ENCODE results near the gene RELT. TPM values are rescaled to one million over a fixed set of nuclear protein-coding genes. Genes with fewer than 3 reads are reported as not detected.

RELT gene
- total RNA-seq, 1 experiment from 2014 or later, result 11.7 TPM

DNA sequence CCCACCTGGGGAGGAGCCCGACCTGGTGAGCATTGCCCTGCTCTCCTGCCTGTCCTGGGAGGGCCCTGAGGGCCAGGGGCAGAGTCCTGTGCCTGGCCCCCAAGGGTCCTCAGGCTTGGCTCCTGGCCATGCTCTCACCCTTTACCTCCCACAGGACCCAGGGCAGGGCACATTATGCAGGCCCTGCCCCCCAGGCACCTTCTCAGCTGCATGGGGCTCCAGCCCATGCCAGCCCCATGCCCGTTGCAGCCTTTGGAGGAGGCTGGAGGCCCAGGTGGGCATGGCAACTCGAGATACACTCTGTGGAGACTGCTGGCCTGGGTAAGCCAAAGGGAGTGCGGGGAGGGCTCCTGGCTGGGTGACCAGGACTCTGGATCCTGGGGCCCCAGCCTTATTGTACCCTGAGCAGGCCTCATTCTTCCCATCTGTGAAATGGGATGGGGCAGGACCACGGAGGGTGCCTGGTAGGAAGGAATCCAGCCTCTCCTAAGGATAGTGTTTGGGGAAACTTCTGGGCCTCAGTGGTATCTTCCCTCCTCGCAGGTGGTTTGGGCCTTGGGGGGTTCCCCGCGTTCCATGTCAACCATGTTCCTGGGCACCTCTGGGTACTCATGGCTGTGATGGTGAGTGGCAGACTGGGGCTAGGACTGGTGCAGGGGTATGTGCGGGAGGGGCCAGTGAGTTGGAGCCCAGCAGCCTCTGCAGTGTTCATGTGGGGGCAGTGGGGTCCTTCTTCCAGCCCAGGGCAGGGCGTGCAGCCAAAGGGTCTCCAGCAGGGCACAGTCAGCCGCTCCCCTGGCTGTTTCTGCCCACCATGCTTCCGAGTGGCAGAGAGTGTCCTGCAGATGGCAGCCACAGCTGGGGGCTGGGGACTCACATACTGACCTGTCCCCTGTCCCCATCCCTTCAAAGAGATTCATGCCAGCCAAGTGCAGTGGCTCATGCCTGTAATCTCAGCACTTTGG, 14.7 kb downstream of the RELT start:
- ChIA-PET CTCF (interaction anchor here (0.5 to 0.6 kb wide), 2 partner anchors 40 to 84 kb away, joined by 4 to 8 read pairs; no protein-coding TSS in a partner anchor), POLR2A (no interaction called here)
- Histone ChIP-seq H3K4me1 (peaks cover 4% of the 10 kb centered on the region), H3K36me3 (ENCODE audit: control insufficient read depth, insufficient read depth, low read length) (no peaks in the 10 kb centered on the region), H3K4me3 (ENCODE audit: low read depth, low read length) (no peak overlapping the region), H3K27me3 (replicated peaks; ENCODE audit: control insufficient read depth, insufficient read depth, low read length) (no peaks in the 10 kb centered on the region), H3K9me3 (no peaks in the 10 kb centered on the region)
- H3K36me3 Mint-ChIP-seq (ENCODE audit: insufficient read depth, unreplicated experiment), result peaks cover 14% of the 10 kb centered on the region
- H3K4me3 Mint-ChIP-seq (ENCODE audit: unreplicated experiment), result no peak overlapping the region
- TF ChIP-seq, protein P1, sequence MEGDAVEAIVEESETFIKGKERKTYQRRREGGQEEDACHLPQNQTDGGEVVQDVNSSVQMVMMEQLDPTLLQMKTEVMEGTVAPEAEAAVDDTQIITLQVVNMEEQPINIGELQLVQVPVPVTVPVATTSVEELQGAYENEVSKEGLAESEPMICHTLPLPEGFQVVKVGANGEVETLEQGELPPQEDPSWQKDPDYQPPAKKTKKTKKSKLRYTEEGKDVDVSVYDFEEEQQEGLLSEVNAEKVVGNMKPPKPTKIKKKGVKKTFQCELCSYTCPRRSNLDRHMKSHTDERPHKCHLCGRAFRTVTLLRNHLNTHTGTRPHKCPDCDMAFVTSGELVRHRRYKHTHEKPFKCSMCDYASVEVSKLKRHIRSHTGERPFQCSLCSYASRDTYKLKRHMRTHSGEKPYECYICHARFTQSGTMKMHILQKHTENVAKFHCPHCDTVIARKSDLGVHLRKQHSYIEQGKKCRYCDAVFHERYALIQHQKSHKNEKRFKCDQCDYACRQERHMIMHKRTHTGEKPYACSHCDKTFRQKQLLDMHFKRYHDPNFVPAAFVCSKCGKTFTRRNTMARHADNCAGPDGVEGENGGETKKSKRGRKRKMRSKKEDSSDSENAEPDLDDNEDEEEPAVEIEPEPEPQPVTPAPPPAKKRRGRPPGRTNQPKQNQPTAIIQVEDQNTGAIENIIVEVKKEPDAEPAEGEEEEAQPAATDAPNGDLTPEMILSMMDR (IDR thresholded peaks at IDR 0.05; ENCODE audit: insufficient read depth in 1 of 2, low read depth in 1 of 2, low read length in 1 of 2, severe bottlenecking in 1 of 2, unreplicated experiment in 1 of 2), result no peak
- no TSS peak for BruUV-seq (replicated peaks)
- no peaks in the 10 kb centered on the region for H3K27me3 Mint-ChIP-seq (ENCODE audit: insufficient read depth, unreplicated experiment)
- no peak overlapping the region for H3K27ac Mint-ChIP-seq (ENCODE audit: unreplicated experiment)
- H3K9me3 Mint-ChIP-seq (ENCODE audit: unreplicated experiment), result no peaks in the 10 kb centered on the region
- DNase-seq, result no peak
- no peaks in the 10 kb centered on the region for H3K4me1 Mint-ChIP-seq (ENCODE audit: low read depth, unreplicated experiment)
- intact Hi-C loops (cut with micrococcal nuclease; ENCODE audit: unreplicated experiment), result no loop called here

DNA sequence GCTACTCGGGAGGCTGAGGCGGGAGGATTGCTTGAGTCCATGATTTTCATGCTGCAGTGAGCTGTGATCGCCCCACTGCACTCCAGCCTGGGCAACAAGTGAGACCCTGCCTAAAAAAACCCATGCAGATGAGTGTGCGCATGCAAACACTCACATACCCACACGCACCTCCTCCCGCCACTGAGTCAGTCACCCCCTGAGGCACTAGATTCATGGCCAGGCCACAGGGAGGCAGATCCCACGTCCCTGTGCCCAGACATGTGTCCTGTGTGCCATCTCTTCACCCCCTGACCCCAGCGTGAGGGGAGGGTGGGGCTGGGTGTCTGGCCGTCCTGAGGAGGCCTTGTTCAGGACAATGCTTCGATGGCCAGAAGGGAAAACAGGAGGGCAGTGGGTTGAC, 15.5 kb downstream of the RELT start:
- TF ChIP-seq, protein P1 (IDR thresholded peaks at IDR 0.05; ENCODE audit: insufficient read depth in 1 of 2, low read depth in 1 of 2, low read length in 1 of 2, severe bottlenecking in 1 of 2, unreplicated experiment in 1 of 2), result no peak
- H3K4me1 Mint-ChIP-seq (ENCODE audit: low read depth, unreplicated experiment), result no peaks in the 10 kb centered on the region
- ChIA-PET CTCF (interaction anchor here (0.6 kb wide), 1 partner anchor 84 kb away, joined by 8 read pairs; no protein-coding TSS in a partner anchor), POLR2A (no interaction called here)
- Histone ChIP-seq H3K9me3 (no peaks in the 10 kb centered on the region), H3K4me1 (no peaks in the 10 kb centered on the region), H3K36me3 (ENCODE audit: control insufficient read depth, insufficient read depth, low read length) (no peaks in the 10 kb centered on the region), H3K27me3 (replicated peaks; ENCODE audit: control insufficient read depth, insufficient read depth, low read length) (no peaks in the 10 kb centered on the region), H3K4me3 (ENCODE audit: low read depth, low read length) (no peak overlapping the region)
- no peaks in the 10 kb centered on the region for H3K9me3 Mint-ChIP-seq (ENCODE audit: unreplicated experiment)
- H3K36me3 Mint-ChIP-seq (ENCODE audit: insufficient read depth, unreplicated experiment), result peaks cover 20% of the 10 kb centered on the region
- H3K27me3 Mint-ChIP-seq (ENCODE audit: insufficient read depth, unreplicated experiment), result no peaks in the 10 kb centered on the region
- intact Hi-C loops (cut with micrococcal nuclease; ENCODE audit: unreplicated experiment), result no loop called here
- H3K27ac Mint-ChIP-seq (ENCODE audit: unreplicated experiment), result no peak overlapping the region
- BruUV-seq (replicated peaks), result no TSS peak
- no peak overlapping the region for H3K4me3 Mint-ChIP-seq (ENCODE audit: unreplicated experiment)
- no peak for DNase-seq

DNA sequence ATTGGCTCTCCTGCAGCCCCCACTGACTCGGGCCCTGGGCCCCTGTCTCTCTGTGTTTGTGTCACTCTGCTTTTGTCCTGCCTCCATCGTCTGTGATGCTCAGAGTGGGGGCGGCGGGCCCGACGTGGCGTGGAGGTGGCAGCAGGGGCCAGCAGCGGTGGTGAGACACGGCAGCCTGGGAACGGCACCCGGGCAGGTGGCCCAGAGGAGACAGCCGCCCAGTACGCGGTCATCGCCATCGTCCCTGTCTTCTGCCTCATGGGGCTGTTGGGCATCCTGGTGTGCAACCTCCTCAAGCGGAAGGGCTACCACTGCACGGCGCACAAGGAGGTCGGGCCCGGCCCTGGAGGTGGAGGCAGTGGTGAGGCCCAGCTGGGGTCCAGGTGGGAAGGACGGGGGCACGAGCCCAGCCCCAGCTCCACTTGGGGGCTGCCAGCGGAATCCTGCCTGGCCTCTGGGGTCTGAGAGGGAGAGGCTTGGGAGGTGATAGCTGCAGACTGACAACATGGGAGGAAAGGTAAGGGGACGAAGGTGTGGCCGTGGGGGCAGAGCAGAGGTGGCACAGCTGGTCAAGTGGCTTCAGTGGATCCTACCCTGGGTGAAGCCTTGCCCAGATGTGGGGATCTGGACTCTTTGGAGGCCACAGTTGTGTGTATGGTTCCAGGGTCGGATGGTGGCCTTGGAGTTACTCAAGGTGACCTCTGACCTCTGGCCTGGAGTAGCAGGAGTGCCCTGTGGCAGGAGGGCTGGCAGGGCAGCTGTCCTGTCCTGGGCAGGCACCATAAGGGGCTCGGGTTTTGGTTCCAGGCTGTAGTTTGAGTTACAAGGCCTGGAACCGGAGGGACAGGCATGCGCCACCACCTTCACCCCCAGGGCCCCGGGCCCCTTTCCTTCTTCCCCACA, 16.2 kb downstream of the RELT start:
- Histone ChIP-seq H3K9me3 (no peaks in the 10 kb centered on the region), H3K4me1 (no peaks in the 10 kb centered on the region), H3K27me3 (replicated peaks; ENCODE audit: control insufficient read depth, insufficient read depth, low read length) (no peaks in the 10 kb centered on the region), H3K36me3 (ENCODE audit: control insufficient read depth, insufficient read depth, low read length) (no peaks in the 10 kb centered on the region), H3K4me3 (ENCODE audit: low read depth, low read length) (no peak overlapping the region)
- H3K36me3 Mint-ChIP-seq (ENCODE audit: insufficient read depth, unreplicated experiment), result peaks cover 20% of the 10 kb centered on the region
- DNase-seq, result no peak
- intact Hi-C loops (cut with micrococcal nuclease; ENCODE audit: unreplicated experiment), result loop anchor here (1.0 kb wide), 3 partner anchors 16 to 85 kb away; partner anchors contain the start of gene RELT
- H3K4me1 Mint-ChIP-seq (ENCODE audit: low read depth, unreplicated experiment), result no peaks in the 10 kb centered on the region
- H3K27ac Mint-ChIP-seq (ENCODE audit: unreplicated experiment), result no peak overlapping the region
- no peaks in the 10 kb centered on the region for H3K9me3 Mint-ChIP-seq (ENCODE audit: unreplicated experiment)
- TF ChIP-seq, protein P1 (IDR thresholded peaks at IDR 0.05; ENCODE audit: insufficient read depth in 1 of 2, low read depth in 1 of 2, low read length in 1 of 2, severe bottlenecking in 1 of 2, unreplicated experiment in 1 of 2), result no peak
- no TSS peak for BruUV-seq (replicated peaks)
- H3K27me3 Mint-ChIP-seq (ENCODE audit: insufficient read depth, unreplicated experiment), result no peaks in the 10 kb centered on the region
- H3K4me3 Mint-ChIP-seq (ENCODE audit: unreplicated experiment), result no peak overlapping the region
- ChIA-PET CTCF (interaction anchor here (0.8 to 1.9 kb wide), 24 partner anchors 8 to 539 kb away, joined by 3 to 87 read pairs (median 5); no protein-coding TSS in a partner anchor), POLR2A (no interaction called here)
